Astrocyte (in vitro differentiated cells and primary cell): ENCODE measurements around the gene ITGAX. TPM values are rescaled to one million over a fixed set of nuclear protein-coding genes. Genes with fewer than 3 reads are reported as not detected.

Experiments
- DNase-seq: peaks from one replicate; pipeline ENCODE4 v3.0.0-alpha.2; 2010; ENCODE audit warnings: low read depth
- FAIRE-seq: peaks from 2 replicates; lab custom pipeline; 2011; peaks lifted over from hg19 to GRCh38; lab: Jason Lieb, UNC
- H2AFZ ChIP-seq: 2 replicates; pipeline ENCODE4 v1.6.0; 2012; ENCODE audit warnings: low read depth, low read length, inconsistent platforms
- H3K27ac ChIP-seq: 2 replicates; pipeline ENCODE4 v1.5.1; 2011; ENCODE audit warnings: low read depth, low read length, inconsistent platforms
- H3K27me3 ChIP-seq: 2 replicates; pipeline ENCODE4 v1.6.0; 2011; ENCODE audit warnings: low read length, inconsistent platforms; ENCODE audit not compliant: insufficient read depth
- H3K36me3 ChIP-seq: 2 replicates; pipeline ENCODE4 v1.5.1; 2011; ENCODE audit warnings: low read length, inconsistent platforms; ENCODE audit not compliant: insufficient read depth
- H3K4me1 ChIP-seq: 2 replicates; pipeline ENCODE4 v1.5.1; 2011; ENCODE audit warnings: low read length, inconsistent platforms; ENCODE audit not compliant: insufficient read depth
- H3K4me2 ChIP-seq: 2 replicates; pipeline ENCODE4 v1.6.0; 2012; ENCODE audit warnings: low read length, inconsistent platforms
- H3K4me3 ChIP-seq: 2 replicates; pipeline ENCODE4 v1.5.1; 2011; ENCODE audit warnings: low read depth, mild to moderate bottlenecking, low read length, inconsistent platforms; ENCODE audit not compliant: insufficient read depth
- H3K79me2 ChIP-seq: 2 replicates; pipeline ENCODE4 v1.6.0; 2012; ENCODE audit warnings: mild to moderate bottlenecking, low read length, inconsistent platforms; ENCODE audit not compliant: insufficient read depth
- H3K9ac ChIP-seq: 2 replicates; pipeline ENCODE4 v1.6.0; 2012; ENCODE audit warnings: mild to moderate bottlenecking, low read length, inconsistent platforms
- H3K9me3 ChIP-seq: 2 replicates; pipeline ENCODE4 v1.5.1; 2012; ENCODE audit warnings: low read depth, mild to moderate bottlenecking, low read length, inconsistent platforms; ENCODE audit not compliant: insufficient read depth
- H4K20me1 ChIP-seq: 2 replicates; pipeline ENCODE4 v1.6.0; 2012; ENCODE audit warnings: low read length, inconsistent platforms; ENCODE audit not compliant: insufficient read depth
- H3K27ac Mint-ChIP-seq: one replicate; pipeline ENCODE4 v1.8.0; 2021; ENCODE audit warnings: mild to moderate bottlenecking, mixed read lengths; ENCODE audit not compliant: unreplicated experiment
- H3K27me3 Mint-ChIP-seq: one replicate; pipeline ENCODE4 v1.8.0; 2021; ENCODE audit warnings: low read depth, mixed read lengths; ENCODE audit not compliant: unreplicated experiment
- H3K36me3 Mint-ChIP-seq: one replicate; pipeline ENCODE4 v1.8.0; 2021; ENCODE audit warnings: low read depth, mixed read lengths; ENCODE audit not compliant: unreplicated experiment
- H3K4me1 Mint-ChIP-seq: one replicate; pipeline ENCODE4 v1.8.0; 2021; ENCODE audit warnings: low read depth, mixed read lengths; ENCODE audit not compliant: unreplicated experiment
- H3K4me3 Mint-ChIP-seq: one replicate; pipeline ENCODE4 v1.8.0; 2021; ENCODE audit warnings: mild to moderate bottlenecking, moderate library complexity, mixed read lengths; ENCODE audit not compliant: unreplicated experiment
- H3K9me3 Mint-ChIP-seq: one replicate; pipeline ENCODE4 v1.8.0; 2021; ENCODE audit warnings: mild to moderate bottlenecking, mixed read lengths; ENCODE audit not compliant: unreplicated experiment
- CTCF ChIP-seq: IDR thresholded peaks from 2 replicates; pipeline ENCODE4 v1.5.1; 2011; ENCODE audit warnings: low read depth, mild to moderate bottlenecking, inconsistent platforms, low read length, moderate library complexity; ENCODE audit not compliant: insufficient read depth
- EZH2 ChIP-seq: IDR thresholded peaks from 2 replicates; pipeline ENCODE4 v1.6.1; 2012; ENCODE audit warnings: mild to moderate bottlenecking, low read length, inconsistent platforms; ENCODE audit not compliant: insufficient read depth
- total RNA-seq: library from RNA; stranded (reverse); gene quantifications from 2 replicates; pipeline ENCODE4 v1.2.1, GENCODE V29; 2021

ITGAX gene
- total RNA-seq, 1 donor from 2014 or later, result 0.27 TPM

- H3K36me3 Mint-ChIP-seq, result no peaks in the 10 kb centered on the region
- Histone ChIP-seq H3K27ac (no peak overlapping the region), H3K36me3 (no peaks in the 10 kb centered on the region), H3K4me2 (no peak overlapping the region), H3K4me1 (no peaks in the 10 kb centered on the region), H3K9ac (no peak overlapping the region), H3K9me3 (peaks cover 5% of the 10 kb centered on the region), H3K4me3 (no peak overlapping the region), H3K27me3 (no peaks in the 10 kb centered on the region), H2AFZ (no peak overlapping the region), H4K20me1 (no peaks in the 10 kb centered on the region), H3K79me2 (no peaks in the 10 kb centered on the region)
- peaks cover 8% of the 10 kb centered on the region for H3K27me3 Mint-ChIP-seq
- TF ChIP-seq EZH2, result no peak
- no peak for FAIRE-seq
- H3K4me1 Mint-ChIP-seq, result no peaks in the 10 kb centered on the region
- H3K9me3 Mint-ChIP-seq, result peaks cover 19% of the 10 kb centered on the region
- H3K27ac Mint-ChIP-seq, result no peak overlapping the region
- DNase-seq, result no peak
- no peak overlapping the region for H3K4me3 Mint-ChIP-seq
Measured at GRCh38 chr16:31322500-31322899, 32.5 kb upstream of the ITGAX start.

- no peak overlapping the region for H2AFZ ChIP-seq
- no peak overlapping the region for H3K27ac ChIP-seq
- peaks cover 5% of the 10 kb centered on the region for H3K9me3 ChIP-seq
- H4K20me1 ChIP-seq, result no peaks in the 10 kb centered on the region
- H3K4me3 ChIP-seq, result no peak overlapping the region
- H3K79me2 ChIP-seq, result no peaks in the 10 kb centered on the region
- Mint-ChIP-seq H3K27ac (no peak overlapping the region), H3K4me1 (no peaks in the 10 kb centered on the region), H3K4me3 (no peak overlapping the region), H3K36me3 (no peaks in the 10 kb centered on the region), H3K27me3 (peaks cover 13% of the 10 kb centered on the region), H3K9me3 (peaks cover 12% of the 10 kb centered on the region)
- H3K4me1 ChIP-seq, result no peaks in the 10 kb centered on the region
- no peak for TF ChIP-seq EZH2
- TF ChIP-seq CTCF, result no peak
- FAIRE-seq (no peak), DNase-seq (no peak)
- no peak overlapping the region for H3K9ac ChIP-seq
- H3K4me2 ChIP-seq, result no peak overlapping the region
- H3K36me3 ChIP-seq, result no peaks in the 10 kb centered on the region
- H3K27me3 ChIP-seq, result no peaks in the 10 kb centered on the region
Measured at GRCh38 chr16:31323959-31324629, 30.9 kb upstream of the ITGAX start.

GRCh38 chr16:31325171-31325570, 29.8 kb upstream of the ITGAX start:
- H3K4me3 Mint-ChIP-seq, result no peak overlapping the region
- peaks cover 12% of the 10 kb centered on the region for H3K9me3 Mint-ChIP-seq
- H3K27me3 Mint-ChIP-seq, result peaks cover 23% of the 10 kb centered on the region
- Histone ChIP-seq H3K4me1 (no peaks in the 10 kb centered on the region), H2AFZ (no peak overlapping the region), H3K27me3 (peaks cover 4% of the 10 kb centered on the region), H3K36me3 (no peaks in the 10 kb centered on the region), H3K4me2 (no peak overlapping the region), H3K27ac (no peak overlapping the region), H3K4me3 (no peak overlapping the region), H3K9ac (no peak overlapping the region), H4K20me1 (no peaks in the 10 kb centered on the region), H3K9me3 (peaks cover 5% of the 10 kb centered on the region), H3K79me2 (no peaks in the 10 kb centered on the region)
- no peaks in the 10 kb centered on the region for H3K36me3 Mint-ChIP-seq
- DNase-seq, result no peak
- no peak for FAIRE-seq
- no peak overlapping the region for H3K27ac Mint-ChIP-seq
- TF ChIP-seq CTCF (no peak), EZH2 (no peak)
- no peaks in the 10 kb centered on the region for H3K4me1 Mint-ChIP-seq
